H1 (cell line): ENCODE measurements around the gene HS1BP3. TPM values are rescaled to one million over a fixed set of nuclear protein-coding genes. Genes with fewer than 3 reads are reported as not detected.

Source experiments
- CTCF ChIA-PET: fragments of 300-600 bp; sonication (Branson Sonifier 250); formaldehyde crosslinking; loops from one replicate; lab custom pipeline; 2021; ENCODE audit not compliant: partially characterized antibody; lab: Charles Lee
- POLR2A ChIA-PET: fragments of 300-600 bp; sonication (Branson Sonifier 250); formaldehyde crosslinking; loops from one replicate; lab custom pipeline; 2021; ENCODE audit warnings: inconsistent platforms; ENCODE audit not compliant: partially characterized antibody; lab: Charles Lee
- DNase-seq, 2 experiments: peaks; one replicate each; pipeline versions ENCODE4 v3.0.0 to v3.0.0-alpha.2; 2010 to 2022; ENCODE audit warnings: low spot score in 2 of 2, low read depth in 1 of 2, mixed read lengths in 1 of 2
- FAIRE-seq: peaks from 2 replicates; lab custom pipeline; 2011; peaks lifted over from hg19 to GRCh38; lab: Jason Lieb, UNC
- H2AFZ ChIP-seq: 2 replicates; pipeline ENCODE4 v1.8.1; 2012; ENCODE audit warnings: low read length, inconsistent platforms
- H2AK5ac ChIP-seq: 2 replicates; pipeline ENCODE4 v1.6.1; 2013; ENCODE audit warnings: low read depth, low read length
- H2BK120ac ChIP-seq: replicated peaks from 2 replicates; pipeline ENCODE3; 2013; ENCODE audit warnings: low read depth, low read length, inconsistent platforms
- H2BK12ac ChIP-seq: 2 replicates; pipeline ENCODE4 v1.6.1; 2013; ENCODE audit warnings: low read depth, low read length
- H2BK15ac ChIP-seq: 2 replicates; pipeline ENCODE4 v1.6.1; 2013; ENCODE audit warnings: low read length
- H2BK20ac ChIP-seq: 2 replicates; pipeline ENCODE4 v1.6.1; 2013; ENCODE audit warnings: low read length
- H2BK5ac ChIP-seq: 2 replicates; pipeline ENCODE4 v1.6.1; 2013; ENCODE audit warnings: low read depth, low read length
- H3K14ac ChIP-seq: 2 replicates; pipeline ENCODE4 v1.6.1; 2013; ENCODE audit warnings: inconsistent platforms; ENCODE audit not compliant: insufficient read length
- H3K18ac ChIP-seq: 2 replicates; pipeline ENCODE4 v1.6.1; 2013; ENCODE audit warnings: low read length; ENCODE audit errors: extremely low read depth
- H3K23ac ChIP-seq: 2 replicates; pipeline ENCODE4 v1.6.1; 2013; ENCODE audit warnings: inconsistent platforms; ENCODE audit not compliant: insufficient read length
- H3K23me2 ChIP-seq: 2 replicates; pipeline ENCODE4 v1.6.1; 2013; ENCODE audit warnings: low read depth, low read length
- H3K27ac ChIP-seq: 2 replicates; pipeline ENCODE4 v1.6.1; 2011; ENCODE audit warnings: low read depth, low read length, inconsistent platforms
- H3K27me3 ChIP-seq, 4 experiments: replicated peaks in 1 of 4; 1 replicate in 1 of 4; 2 replicates in 3 of 4; pipeline versions ENCODE4 v1.6.1 to v1.8.1; 2011 to 2013; ENCODE audit warnings: low read length in 3 of 4, mild to moderate bottlenecking in 3 of 4, inconsistent platforms in 2 of 4, mixed read lengths in 2 of 4, moderate library complexity in 1 of 4; ENCODE audit not compliant: control insufficient read depth in 3 of 4, insufficient read depth in 3 of 4; ENCODE audit errors: extremely low read depth in 1 of 4
- H3K36me3 ChIP-seq, 4 experiments: 2 replicates each; pipeline versions ENCODE4 v1.6.1 to v1.8.1; 2011 to 2013; ENCODE audit warnings: mild to moderate bottlenecking in 4 of 4, low read length in 3 of 4, moderate library complexity in 2 of 4, control low read depth in 1 of 4, inconsistent platforms in 1 of 4; ENCODE audit not compliant: insufficient read depth in 4 of 4, control insufficient read depth in 2 of 4
- H3K4ac ChIP-seq: replicated peaks from 2 replicates; pipeline ENCODE3; 2013; ENCODE audit warnings: low read length, low read depth, mixed read lengths, inconsistent platforms; ENCODE audit not compliant: insufficient read length
- H3K4me1 ChIP-seq, 4 experiments: replicated peaks in 1 of 4; 1 replicate in 1 of 4; 2 replicates in 3 of 4; pipeline versions ENCODE4 v1.6.1 to v1.8.1; 2011 to 2013; ENCODE audit warnings: low read length in 3 of 4, inconsistent platforms in 2 of 4, mixed read lengths in 1 of 4; ENCODE audit not compliant: insufficient read depth in 4 of 4, control insufficient read depth in 3 of 4
- H3K4me2 ChIP-seq, 2 experiments: 2 replicates each; pipeline versions ENCODE4 v1.6.1 to v1.8.1; 2011 to 2013; ENCODE audit warnings: low read depth in 2 of 2, low read length in 2 of 2, control low read depth in 1 of 2, inconsistent platforms in 1 of 2, mild to moderate bottlenecking in 1 of 2; ENCODE audit not compliant: insufficient read depth in 1 of 2
- H3K4me3 ChIP-seq, 4 experiments: fragments of 200-600, 300-600 bp in 1 of 4; sonication (generic), shearing (Covaris generic), sonication (Bioruptor Twin) in 1 of 4; 2 replicates each; pipeline versions ENCODE4 v1.5.1 to v1.8.1; 2011 to 2016; ENCODE audit warnings: low read length in 4 of 4, low read depth in 3 of 4, control low read depth in 2 of 4, inconsistent platforms in 2 of 4, mild to moderate bottlenecking in 2 of 4, mixed read lengths in 1 of 4, moderate library complexity in 1 of 4; ENCODE audit not compliant: insufficient read depth in 2 of 4; ENCODE audit errors: extremely low read depth in 1 of 4
- H3K56ac ChIP-seq: replicated peaks from 2 replicates; pipeline ENCODE3; 2013; ENCODE audit warnings: low read depth, mild to moderate bottlenecking, mixed read lengths, low read length, inconsistent platforms; ENCODE audit not compliant: insufficient read length
- H3K79me1 ChIP-seq: 2 replicates; pipeline ENCODE4 v1.6.1; 2013; ENCODE audit warnings: low read depth, low read length, control low read depth
- H3K79me2 ChIP-seq, 2 experiments: 2 replicates each; pipeline versions ENCODE4 v1.6.1 to v1.8.1; 2012 to 2013; ENCODE audit warnings: low read length in 2 of 2, mild to moderate bottlenecking in 2 of 2, inconsistent platforms in 1 of 2; ENCODE audit not compliant: insufficient read depth in 2 of 2, control insufficient read depth in 1 of 2
- H3K9ac ChIP-seq, 4 experiments: replicated peaks in 1 of 4; 1 replicate in 1 of 4; 2 replicates in 3 of 4; pipeline versions ENCODE4 v1.6.1 to v1.8.1; 2011 to 2013; ENCODE audit warnings: low read depth in 3 of 4, low read length in 3 of 4, control low read depth in 2 of 4, mild to moderate bottlenecking in 2 of 4, moderate library complexity in 2 of 4, inconsistent platforms in 1 of 4; ENCODE audit errors: extremely low read depth in 1 of 4
- H3K9me3 ChIP-seq, 2 experiments: 2 replicates each; pipeline versions ENCODE4 v1.6.1 to v1.8.1; 2012 to 2013; ENCODE audit warnings: mild to moderate bottlenecking in 2 of 2, moderate library complexity in 2 of 2, control low read depth in 1 of 2, inconsistent platforms in 1 of 2, low read depth in 1 of 2, low read length in 1 of 2, mixed read lengths in 1 of 2; ENCODE audit not compliant: insufficient read depth in 2 of 2
- H4K20me1 ChIP-seq, 2 experiments: replicated peaks in 1 of 2; 2 replicates each; pipeline versions ENCODE3 to v1.8.1; 2011 to 2013; ENCODE audit warnings: inconsistent platforms in 2 of 2, low read length in 2 of 2, mild to moderate bottlenecking in 1 of 2; ENCODE audit not compliant: insufficient read depth in 2 of 2, control insufficient read depth in 1 of 2
- H4K5ac ChIP-seq: 2 replicates; pipeline ENCODE4 v1.6.1; 2013; ENCODE audit warnings: low read length, low read depth, mixed read lengths, inconsistent platforms; ENCODE audit not compliant: insufficient read length
- H4K8ac ChIP-seq: 2 replicates; pipeline ENCODE4 v1.8.0; 2013; ENCODE audit warnings: mild to moderate bottlenecking, moderate library complexity, low read length, inconsistent platforms; ENCODE audit not compliant: insufficient read depth; ENCODE audit errors: extremely low read depth
- H4K91ac ChIP-seq: replicated peaks from 2 replicates; pipeline ENCODE3; 2013; ENCODE audit warnings: low read length, mixed read lengths, inconsistent platforms; ENCODE audit not compliant: insufficient read length
- CBX5 ChIP-seq: fragments of 300-800, 300-1000 bp; sonication (generic); IDR thresholded peaks from 2 replicates; pipeline ENCODE4 v1.7.1; 2016; ENCODE audit warnings: antibody characterized with exemption, low read length, low read depth
- CHD1 ChIP-seq: IDR thresholded peaks from 2 replicates; pipeline ENCODE4 v1.6.1; 2012; ENCODE audit warnings: low read depth, low read length, improper control_type of control experiment
- CTCF ChIP-seq, 3 experiments: IDR thresholded peaks; 1 replicate in 2 of 3; 2 replicates in 1 of 3; pipeline versions ENCODE4 v1.5.1 to v1.6.1; 2011; ENCODE audit warnings: low read length in 3 of 3, mild to moderate bottlenecking in 3 of 3, inconsistent platforms in 2 of 3, low read depth in 1 of 3, moderate library complexity in 1 of 3; ENCODE audit not compliant: insufficient read depth in 1 of 3; ENCODE audit errors: control extremely low read depth in 1 of 3
- EZH2 ChIP-seq: fragments of 200-600 bp; sonication (generic); IDR thresholded peaks from 2 replicates; pipeline ENCODE4 v1.7.1; 2012; ENCODE audit warnings: low read depth, mild to moderate bottlenecking, moderate library complexity, low read length, inconsistent platforms; ENCODE audit not compliant: severe bottlenecking
- HDAC2 ChIP-seq, 2 experiments: fragments of 300-600 bp in 1 of 2; sonication (generic) in 1 of 2; IDR thresholded peaks; 2 replicates each; pipeline ENCODE4 v1.6.1; 2011 to 2012; ENCODE audit warnings: low read depth in 2 of 2, low read length in 2 of 2, mild to moderate bottlenecking in 2 of 2, moderate library complexity in 2 of 2, borderline replicate concordance in 1 of 2, inconsistent platforms in 1 of 2
- MAX ChIP-seq: IDR thresholded peaks from 2 replicates; pipeline ENCODE4 v1.6.1; 2012; ENCODE audit warnings: inconsistent platforms
- RAD21 ChIP-seq, 2 experiments: IDR thresholded peaks in 1 of 2; conservative IDR thresholded peaks in 1 of 2; 2 replicates each; pipeline ENCODE4 v1.6.1; 2011; ENCODE audit warnings: low read depth in 2 of 2, low read length in 2 of 2, improper control_type of control experiment in 1 of 2, inconsistent platforms in 1 of 2, mild to moderate bottlenecking in 1 of 2, moderate library complexity in 1 of 2
- SIX5 ChIP-seq: IDR thresholded peaks from 2 replicates; pipeline ENCODE4 v1.6.1; 2011; ENCODE audit warnings: mild to moderate bottlenecking, low read depth, low read length
- SP2 ChIP-seq: IDR thresholded peaks from 2 replicates; pipeline ENCODE4 v1.6.1; 2012; ENCODE audit warnings: mild to moderate bottlenecking, low read length, inconsistent platforms
- SRF ChIP-seq: IDR thresholded peaks from 2 replicates; pipeline ENCODE4 v1.6.1; 2011; ENCODE audit warnings: mild to moderate bottlenecking, low read depth, low read length, moderate library complexity
- WGBS, 2 experiments: shearing (Covaris generic) in 1 of 2; methylation state at CpG; one replicate each; pipeline versions ENCODE4 v1.1.6 to v1.1.7; 2013 to 2015; ENCODE audit warnings: low lambda C conversion rate in 2 of 2, mixed read lengths in 2 of 2, inconsistent platforms in 1 of 2, low coverage in 1 of 2, missing lambda C conversion rate in 1 of 2; ENCODE audit not compliant: insufficient replicate concordance in 2 of 2, insufficient coverage in 1 of 2, insufficient read length in 1 of 2; ENCODE audit errors: extremely low coverage in 1 of 2, missing lambda C conversion rate in 1 of 2; 5-methylcytosine and 5-hydroxymethylcytosine counted together
- polyA plus RNA-seq, 7 experiments: library from polyadenylated mRNA; depleted of rRNA in 3 of 7; stranded (reverse) in 5 of 7; unstranded in 2 of 7; fragments of >200 nt in 5 of 7; fragments of 200-250 nt in 2 of 7; gene quantifications; 1 replicate in 5 of 7; 2 replicates in 1 of 7; 4 replicates in 1 of 7; pipeline versions ENCODE4 v1.2.1 to v1.2.3, GENCODE V29; 2011 to 2013; ENCODE audit warnings: missing spikeins in 2 of 7, mixed read lengths in 2 of 7
- total RNA-seq: library from RNA; stranded (reverse); fragmentation: NEBNext Ultra II Directional; extraction: Animal tissue kit (Norgen Biotek cat#: 25700); gene quantifications from 2 replicates; pipeline ENCODE4 v1.2.1, GENCODE V29; 2021

Gene HS1BP3
- total and polyA plus RNA-seq, 2 of the 8 experiments (the other 6 are each of a cell fraction or from before 2014, with no cell fraction given): 11.1 to 11.3 TPM

GRCh38 chr2:20697322-20697934 is 46.5 kb upstream of the HS1BP3 start:
- Histone ChIP-seq H2AK5ac (no peak overlapping the region), H3K79me2 (no peaks in the 10 kb centered on the region), H3K4ac (no peak overlapping the region), H3K4me3 (no peak overlapping the region), H3K56ac (no peak overlapping the region), H3K27ac (no peak overlapping the region), H4K8ac (no peak overlapping the region), H3K36me3 (peaks cover 0 to 3% (median 0%) of the 10 kb centered on the region in 4 experiments; a peak in 1 of 8 replicates), H3K9me3 (no peaks in the 10 kb centered on the region), H2BK12ac (no peak overlapping the region), H3K4me2 (no peak overlapping the region), H3K79me1 (no peaks in the 10 kb centered on the region), H2BK15ac (no peak overlapping the region), H4K5ac (no peak overlapping the region), H2BK20ac (no peak overlapping the region), H3K9ac (no peak overlapping the region), H3K27me3 (no peaks in the 10 kb centered on the region), H4K91ac (no peak overlapping the region), H2AFZ (no peak overlapping the region), H2BK5ac (no peak overlapping the region), H3K18ac (no peak overlapping the region), H4K20me1 (no peaks in the 10 kb centered on the region), H2BK120ac (no peak overlapping the region), H3K14ac (no peak overlapping the region), H3K23ac (no peak overlapping the region), H3K23me2 (no peaks in the 10 kb centered on the region), H3K4me1 (no peaks in the 10 kb centered on the region)
- DNase-seq (no peak), FAIRE-seq (no peak)
- ChIA-PET POLR2A (no interaction called here), CTCF (interaction anchor here (1.0 to 5.1 kb wide), 7 partner anchors 14 to 227 kb away, joined by 3 to 35 read pairs (median 3); no protein-coding TSS in a partner anchor)
- 100% methylated on average over 2 of the region's 2 CpGs; no CpG with 5 or more reads in 1 of the 2 experiments for WGBS, 2 experiments
- TF ChIP-seq SP2 (no peak), CBX5 (no peak), RAD21 (IDR thresholded peaks at IDR 0.05 in 1 of 2, conservative IDR thresholded peaks at IDR 0.05 in 1 of 2; ENCODE audit: low read depth in 2 of 2, low read length in 2 of 2) (no peak), CHD1 (no peak), HDAC2 (IDR thresholded peaks at IDR 0.05; ENCODE audit: borderline replicate concordance in 1 of 2, low read depth in 2 of 2, low read length in 2 of 2) (no peak), SRF (no peak), SIX5 (no peak), EZH2 (no peak), MAX (no peak), CTCF (IDR thresholded peaks at IDR 0.05; ENCODE audit: control extremely low read depth in 1 of 3, insufficient read depth in 1 of 3, low read depth in 1 of 3, low read length in 3 of 3) (no peak)
